H9 (cell line): ENCODE results near the gene TRIM9. TPM values are rescaled to one million over a fixed set of nuclear protein-coding genes. Genes with fewer than 3 reads are reported as not detected.

Experiments
- DNase-seq: peaks from one replicate; pipeline ENCODE4 v3.0.0-alpha.2; 2017
- H2AFZ ChIP-seq: one replicate; pipeline ENCODE4 v1.6.1; 2013; ENCODE audit warnings: mild to moderate bottlenecking, low read length, control low read depth, moderate library complexity
- H2AK5ac ChIP-seq: 2 replicates; pipeline ENCODE4 v1.6.1; 2013; ENCODE audit warnings: low read length, control low read depth, mixed read lengths; ENCODE audit not compliant: insufficient read length
- H2BK120ac ChIP-seq: one replicate; pipeline ENCODE4 v1.6.1; 2013; ENCODE audit warnings: low read depth, mild to moderate bottlenecking, low read length, control low read depth, inconsistent platforms; ENCODE audit not compliant: poor library complexity, severe bottlenecking
- H2BK12ac ChIP-seq: 2 replicates; pipeline ENCODE4 v1.6.1; 2013; ENCODE audit warnings: low read length, control low read depth, mixed read lengths, low read depth; ENCODE audit not compliant: insufficient read length
- H2BK15ac ChIP-seq: 2 replicates; pipeline ENCODE4 v1.6.1; 2013; ENCODE audit warnings: low read depth, low read length, control low read depth
- H2BK20ac ChIP-seq: one replicate; pipeline ENCODE4 v1.6.1; 2013; ENCODE audit warnings: low read depth, mild to moderate bottlenecking, low read length, control low read depth, inconsistent platforms; ENCODE audit not compliant: poor library complexity, severe bottlenecking
- H2BK5ac ChIP-seq: 2 replicates; pipeline ENCODE4 v1.6.1; 2013; ENCODE audit warnings: low read length, control low read depth, mixed read lengths; ENCODE audit not compliant: insufficient read length
- H3K14ac ChIP-seq: 2 replicates; pipeline ENCODE4 v1.6.1; 2013; ENCODE audit warnings: low read length, control low read depth; ENCODE audit not compliant: insufficient read depth
- H3K18ac ChIP-seq: 2 replicates; pipeline ENCODE4 v1.6.1; 2013; ENCODE audit warnings: low read depth, mild to moderate bottlenecking, mixed read lengths, low read length, control low read depth; ENCODE audit not compliant: insufficient read length
- H3K23ac ChIP-seq: 2 replicates; pipeline ENCODE4 v1.6.1; 2013; ENCODE audit warnings: low read length, control low read depth, mixed read lengths, low read depth; ENCODE audit not compliant: insufficient read length
- H3K23me2 ChIP-seq: 2 replicates; pipeline ENCODE4 v1.6.1; 2013; ENCODE audit warnings: low read depth, mild to moderate bottlenecking, mixed read lengths, low read length, control low read depth; ENCODE audit not compliant: insufficient read length, poor library complexity, severe bottlenecking
- H3K27ac ChIP-seq: 2 replicates; pipeline ENCODE4 v1.5.1; 2013; ENCODE audit warnings: low read length, control low read depth, mixed read lengths, low read depth; ENCODE audit not compliant: insufficient read length
- H3K27me3 ChIP-seq: 2 replicates; pipeline ENCODE4 v1.6.1; 2013; ENCODE audit warnings: low read length, control low read depth, inconsistent platforms; ENCODE audit not compliant: insufficient read depth
- H3K4ac ChIP-seq: 2 replicates; pipeline ENCODE4 v1.6.1; 2013; ENCODE audit warnings: low read depth, mild to moderate bottlenecking, control low read depth, inconsistent platforms, low read length, moderate library complexity
- H3K4me1 ChIP-seq: 2 replicates; pipeline ENCODE4 v1.6.1; 2013; ENCODE audit warnings: low read length, control low read depth, inconsistent platforms; ENCODE audit not compliant: insufficient read depth
- H3K4me2 ChIP-seq: 2 replicates; pipeline ENCODE4 v1.6.1; 2013; ENCODE audit warnings: low read length, control low read depth, mixed read lengths; ENCODE audit not compliant: insufficient read length, insufficient read depth
- H3K56ac ChIP-seq: 2 replicates; pipeline ENCODE4 v1.6.1; 2013; ENCODE audit warnings: low read depth, mild to moderate bottlenecking, mixed read lengths, low read length, control low read depth; ENCODE audit not compliant: insufficient read length
- H3K79me1 ChIP-seq: 2 replicates; pipeline ENCODE4 v1.6.1; 2013; ENCODE audit warnings: low read depth, mild to moderate bottlenecking, moderate library complexity, low read length, control low read depth, inconsistent platforms; ENCODE audit not compliant: insufficient read depth, poor library complexity, severe bottlenecking
- H3K79me2 ChIP-seq: 2 replicates; pipeline ENCODE4 v1.6.1; 2013; ENCODE audit warnings: low read length, control low read depth, inconsistent platforms; ENCODE audit not compliant: insufficient read depth
- H3K9ac ChIP-seq: 2 replicates; pipeline ENCODE4 v1.6.1; 2013; ENCODE audit warnings: low read length, control low read depth, mixed read lengths; ENCODE audit not compliant: insufficient read length; ENCODE audit errors: extremely low read depth
- H3K9me3 ChIP-seq: one replicate; pipeline ENCODE4 v1.6.1; 2013; ENCODE audit warnings: low read depth, low read length, inconsistent platforms; ENCODE audit not compliant: control insufficient read depth
- H3T11ph ChIP-seq: one replicate; pipeline ENCODE4 v1.6.1; 2013; ENCODE audit warnings: mild to moderate bottlenecking, low read length, control low read depth, inconsistent platforms
- H4K20me1 ChIP-seq: one replicate; pipeline ENCODE4 v1.6.1; 2013; ENCODE audit not compliant: control insufficient read depth, insufficient read length, insufficient read depth
- H4K5ac ChIP-seq: 2 replicates; pipeline ENCODE4 v1.6.1; 2013; ENCODE audit warnings: low read depth, mild to moderate bottlenecking, mixed read lengths, low read length, control low read depth; ENCODE audit not compliant: insufficient read length
- H4K8ac ChIP-seq: replicated peaks from 2 replicates; pipeline ENCODE4 v1.6.1; 2013; ENCODE audit warnings: low read length, control low read depth, mixed read lengths, low read depth; ENCODE audit not compliant: insufficient read length
- H4K91ac ChIP-seq: 2 replicates; pipeline ENCODE4 v1.6.1; 2013; ENCODE audit warnings: low read depth, mild to moderate bottlenecking, moderate library complexity, mixed read lengths, low read length, control low read depth; ENCODE audit not compliant: insufficient read length
- H3K27ac Mint-ChIP-seq, 3 experiments: 2 replicates in 2 of 3; 3 replicates in 1 of 3; pipeline ENCODE4 v1.8.0; 2020 to 2021; ENCODE audit warnings: mixed read lengths in 3 of 3, mild to moderate bottlenecking in 1 of 3, moderate library complexity in 1 of 3
- H3K27me3 Mint-ChIP-seq: 2 replicates; pipeline ENCODE4 v1.8.0; 2021; ENCODE audit warnings: low read depth, mild to moderate bottlenecking, moderate library complexity, mixed read lengths
- H3K36me3 Mint-ChIP-seq, 3 experiments: 2 replicates in 2 of 3; 3 replicates in 1 of 3; pipeline ENCODE4 v1.8.0; 2020 to 2021; ENCODE audit warnings: low read depth in 3 of 3, mixed read lengths in 3 of 3; ENCODE audit not compliant: insufficient read depth in 1 of 3
- H3K4me1 Mint-ChIP-seq, 2 experiments: 2 replicates each; pipeline ENCODE4 v1.8.0; 2020; ENCODE audit warnings: mixed read lengths in 2 of 2
- H3K4me3 Mint-ChIP-seq, 2 experiments: 2 replicates in 1 of 2; 3 replicates in 1 of 2; pipeline ENCODE4 v1.8.0; 2020 to 2021; ENCODE audit warnings: mild to moderate bottlenecking in 2 of 2, mixed read lengths in 2 of 2, moderate library complexity in 1 of 2
- H3K9me3 Mint-ChIP-seq, 2 experiments: 2 replicates in 1 of 2; 3 replicates in 1 of 2; pipeline ENCODE4 v1.8.0; 2020; ENCODE audit warnings: mild to moderate bottlenecking in 2 of 2, mixed read lengths in 2 of 2, moderate library complexity in 1 of 2
- CTCF ChIP-seq: fragments of 200-600 bp; sonication (generic); conservative IDR thresholded peaks from 3 replicates; pipeline ENCODE4 v1.8.0; 2021; ENCODE audit warnings: antibody characterized with exemption, mild to moderate bottlenecking
- WGBS: extraction: QIAGEN DNeasy Blood & Tissue Kit; methylation state at CpG from one replicate; pipeline ENCODE4 v1.1.7; 2013; ENCODE audit warnings: missing lambda C conversion rate, low lambda C conversion rate, mixed read lengths; ENCODE audit not compliant: insufficient read length; ENCODE audit errors: extremely low coverage; 5-methylcytosine and 5-hydroxymethylcytosine counted together
- total RNA-seq: library from RNA; stranded (reverse); gene quantifications from 2 replicates; pipeline ENCODE4 v1.2.1, GENCODE V29; 2021

The TRIM9 gene
- total RNA-seq, 1 experiment from 2014 or later = 0.98 TPM

- no peaks in the 10 kb centered on the region for H3K4me1 Mint-ChIP-seq
- H3K27ac Mint-ChIP-seq = no peak overlapping the region
- DNase-seq = no peak
- Histone ChIP-seq H2BK15ac (no peak overlapping the region), H3K79me1 (no peaks in the 10 kb centered on the region), H2BK12ac (no peak overlapping the region), H4K91ac (no peak overlapping the region), H2BK5ac (no peak overlapping the region), H3K4ac (no peak overlapping the region), H3K14ac (no peak overlapping the region), H4K5ac (no peak overlapping the region), H3K9ac (no peak overlapping the region), H3T11ph (no peak overlapping the region), H3K27me3 (no peaks in the 10 kb centered on the region), H2BK120ac (no peak overlapping the region), H3K23me2 (no peaks in the 10 kb centered on the region), H3K79me2 (no peaks in the 10 kb centered on the region), H4K20me1 (no peaks in the 10 kb centered on the region), H3K9me3 (no peaks in the 10 kb centered on the region), H3K56ac (no peak overlapping the region), H3K27ac (no peak overlapping the region), H3K4me1 (no peaks in the 10 kb centered on the region), H2AK5ac (no peak overlapping the region), H4K8ac (no peak overlapping the region), H3K23ac (no peak overlapping the region), H3K18ac (no peak overlapping the region), H2AFZ (no peak overlapping the region), H2BK20ac (no peak overlapping the region), H3K4me2 (no peak overlapping the region)
- no CpG with 5 or more reads among the region's 6 CpGs for WGBS
- H3K9me3 Mint-ChIP-seq = no peaks in the 10 kb centered on the region
- no peak overlapping the region for H3K4me3 Mint-ChIP-seq
- no peaks in the 10 kb centered on the region for H3K36me3 Mint-ChIP-seq
- no peaks in the 10 kb centered on the region for H3K27me3 Mint-ChIP-seq
- no peak for TF ChIP-seq CTCF
Measured at GRCh38 chr14:50970886-50971781, 123.8 kb downstream of the TRIM9 start.
